ENCODE measurements around the gene STAB1.

The STAB1 gene

DNA sequence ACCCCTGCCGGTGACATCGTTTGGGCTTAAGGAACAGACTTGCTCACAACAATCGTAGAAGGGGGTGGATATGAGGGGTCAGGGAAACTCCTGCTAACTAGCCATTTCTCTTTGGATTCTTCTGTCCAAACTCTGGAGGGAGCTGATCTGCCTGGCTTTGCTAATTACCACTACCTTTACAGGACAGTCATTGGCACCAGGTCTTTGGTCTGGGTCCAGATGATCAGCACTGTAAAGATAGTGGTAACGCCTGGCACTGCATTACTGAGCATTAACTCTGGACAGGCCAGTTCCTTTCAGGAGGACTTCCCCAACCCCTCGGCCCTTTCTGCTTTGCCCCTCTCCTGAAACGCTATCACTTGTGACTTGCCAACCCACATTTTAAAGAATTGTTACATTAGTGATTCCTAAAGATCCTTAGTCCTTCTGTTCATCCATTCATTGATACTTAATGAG lies 42.1 kb downstream of the STAB1 start:
- Histone ChIP-seq H3F3A (ENCODE audit: control insufficient read depth, insufficient read depth) (peaks cover 15% of the 10 kb centered on the region), H3K27me3 (ENCODE audit: control insufficient read depth, low read length) (no peaks in the 10 kb centered on the region), H3K9me3 (ENCODE audit: control insufficient read depth, insufficient read depth, low read length) (no peaks in the 10 kb centered on the region), H3K4me3 (ENCODE audit: low read length) (peak overlapping the region; percentile 91), H3K79me2 (ENCODE audit: control insufficient read depth, low read length) (peaks cover 68% of the 10 kb centered on the region), H3K27ac (ENCODE audit: low read depth, low read length) (peak overlapping the region; percentile 45), H3K4me2 (ENCODE audit: low read length) (peak overlapping the region; percentile 92), H3K36me3 (ENCODE audit: control insufficient read depth, low read length) (peaks cover 48% of the 10 kb centered on the region), H3K4me1 (ENCODE audit: control insufficient read depth, low read length) (peaks cover 46% of the 10 kb centered on the region), H3K9me2 (replicated peaks; ENCODE audit: control insufficient read depth, low read length) (no peaks in the 10 kb centered on the region), H4K20me1 (ENCODE audit: control insufficient read depth, insufficient read depth, low read depth, low read length) (peaks cover 18% of the 10 kb centered on the region)
- TF ChIP-seq, protein P1, sequence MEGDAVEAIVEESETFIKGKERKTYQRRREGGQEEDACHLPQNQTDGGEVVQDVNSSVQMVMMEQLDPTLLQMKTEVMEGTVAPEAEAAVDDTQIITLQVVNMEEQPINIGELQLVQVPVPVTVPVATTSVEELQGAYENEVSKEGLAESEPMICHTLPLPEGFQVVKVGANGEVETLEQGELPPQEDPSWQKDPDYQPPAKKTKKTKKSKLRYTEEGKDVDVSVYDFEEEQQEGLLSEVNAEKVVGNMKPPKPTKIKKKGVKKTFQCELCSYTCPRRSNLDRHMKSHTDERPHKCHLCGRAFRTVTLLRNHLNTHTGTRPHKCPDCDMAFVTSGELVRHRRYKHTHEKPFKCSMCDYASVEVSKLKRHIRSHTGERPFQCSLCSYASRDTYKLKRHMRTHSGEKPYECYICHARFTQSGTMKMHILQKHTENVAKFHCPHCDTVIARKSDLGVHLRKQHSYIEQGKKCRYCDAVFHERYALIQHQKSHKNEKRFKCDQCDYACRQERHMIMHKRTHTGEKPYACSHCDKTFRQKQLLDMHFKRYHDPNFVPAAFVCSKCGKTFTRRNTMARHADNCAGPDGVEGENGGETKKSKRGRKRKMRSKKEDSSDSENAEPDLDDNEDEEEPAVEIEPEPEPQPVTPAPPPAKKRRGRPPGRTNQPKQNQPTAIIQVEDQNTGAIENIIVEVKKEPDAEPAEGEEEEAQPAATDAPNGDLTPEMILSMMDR (IDR thresholded peaks at IDR 0.05; ENCODE audit: low read depth, low read length, poor library complexity, severe bottlenecking) = no peak
- TF ChIP-seq EZH2phosphoT487 (IDR thresholded peaks at IDR 0.05; ENCODE audit: borderline replicate concordance, low read length) = no peak

DNA sequence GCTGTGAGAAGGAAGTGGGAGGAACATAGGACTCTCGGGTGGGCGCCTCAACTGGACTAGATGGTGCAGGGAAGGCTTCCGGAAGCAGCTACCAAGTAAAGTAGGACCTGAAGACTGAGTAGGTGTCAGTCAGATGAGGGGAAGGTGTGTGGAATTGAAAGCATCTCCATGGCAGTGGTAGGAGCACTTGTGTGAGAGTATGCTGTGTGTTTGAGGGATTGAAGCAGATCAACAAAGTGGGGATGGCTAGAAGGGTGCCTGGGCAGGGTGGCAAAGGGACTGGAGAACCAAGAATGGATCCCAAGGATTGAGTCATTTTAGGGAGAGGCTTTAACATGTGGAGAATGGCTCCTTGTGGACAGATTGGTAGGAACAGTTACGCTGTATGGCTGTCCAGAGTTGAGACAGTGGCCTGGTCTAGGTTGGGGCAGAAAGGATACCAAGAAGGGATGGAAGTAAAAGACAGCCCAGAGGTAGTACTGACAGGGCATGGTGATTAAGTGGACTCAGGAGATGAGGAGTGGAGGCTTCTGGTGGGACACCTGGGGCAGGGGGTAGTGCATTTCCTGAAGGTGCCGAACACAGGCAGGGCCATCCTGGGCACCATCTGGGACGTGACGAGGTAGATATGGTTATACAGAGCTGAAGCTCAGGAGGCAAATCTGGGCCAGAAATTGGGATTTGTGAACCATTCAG lies 42.7 kb downstream of the STAB1 start:
- peaks cover 44% of the 10 kb centered on the region for H3K36me3 ChIP-seq (ENCODE audit: control insufficient read depth, low read length)
- peaks cover 16% of the 10 kb centered on the region for H4K20me1 ChIP-seq (ENCODE audit: control insufficient read depth, insufficient read depth, low read depth, low read length)
- TF ChIP-seq, protein P1 (IDR thresholded peaks at IDR 0.05; ENCODE audit: low read depth, low read length, poor library complexity, severe bottlenecking) = no peak
- no peak for TF ChIP-seq EZH2phosphoT487 (IDR thresholded peaks at IDR 0.05; ENCODE audit: borderline replicate concordance, low read length)
- no peaks in the 10 kb centered on the region for H3K9me3 ChIP-seq (ENCODE audit: control insufficient read depth, insufficient read depth, low read length)
- peak overlapping the region; percentile 92 for H3K4me2 ChIP-seq (ENCODE audit: low read length)
- peaks cover 41% of the 10 kb centered on the region for H3K4me1 ChIP-seq (ENCODE audit: control insufficient read depth, low read length)
- no peaks in the 10 kb centered on the region for H3K9me2 ChIP-seq (replicated peaks; ENCODE audit: control insufficient read depth, low read length)
- peaks cover 63% of the 10 kb centered on the region for H3K79me2 ChIP-seq (ENCODE audit: control insufficient read depth, low read length)
- H3K27ac ChIP-seq (ENCODE audit: low read depth, low read length) = no peak overlapping the region
- peak overlapping the region; percentile 91 for H3K4me3 ChIP-seq (ENCODE audit: low read length)
- H3F3A ChIP-seq (ENCODE audit: control insufficient read depth, insufficient read depth) = peaks cover 15% of the 10 kb centered on the region
- H3K27me3 ChIP-seq (ENCODE audit: control insufficient read depth, low read length) = no peaks in the 10 kb centered on the region

DNA sequence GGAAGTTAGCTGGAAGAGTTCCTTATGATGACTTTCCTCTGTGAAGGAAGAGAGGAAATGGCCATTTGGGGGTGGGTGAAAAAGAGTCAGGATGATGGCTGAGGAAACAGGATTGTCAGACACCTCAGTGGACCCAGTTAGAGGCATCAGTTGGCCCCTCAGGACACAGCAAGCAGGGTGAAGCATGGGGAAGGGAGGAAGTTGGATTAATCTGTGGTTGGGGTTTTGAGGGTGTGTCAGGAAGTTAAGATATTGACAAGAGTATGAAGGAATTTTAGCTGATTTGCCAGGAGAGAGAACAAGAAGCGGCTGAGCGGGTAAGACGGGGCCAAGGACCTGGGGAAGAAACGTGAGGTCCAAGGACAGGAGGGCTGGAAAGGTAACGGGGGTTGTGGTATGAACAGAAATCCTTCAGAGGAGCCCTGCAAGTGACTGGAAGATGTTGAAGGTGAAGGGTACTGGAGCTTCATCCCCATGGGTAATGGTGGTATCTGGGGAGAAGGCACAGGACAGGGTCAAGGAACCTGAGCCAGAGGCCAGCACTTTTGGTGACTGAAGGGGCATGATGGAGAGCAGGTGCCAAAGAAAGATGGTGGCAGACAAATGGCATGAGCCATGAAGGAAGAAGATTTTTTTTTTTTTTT lies 44.0 kb downstream of the STAB1 start:
- Histone ChIP-seq H4K20me1 (ENCODE audit: control insufficient read depth, insufficient read depth, low read depth, low read length) (peaks cover 16% of the 10 kb centered on the region), H3K27ac (ENCODE audit: low read depth, low read length) (no peak overlapping the region), H3K4me1 (ENCODE audit: control insufficient read depth, low read length) (peaks cover 39% of the 10 kb centered on the region), H3K9me2 (replicated peaks; ENCODE audit: control insufficient read depth, low read length) (no peaks in the 10 kb centered on the region), H3K79me2 (ENCODE audit: control insufficient read depth, low read length) (peaks cover 63% of the 10 kb centered on the region), H3K9me3 (ENCODE audit: control insufficient read depth, insufficient read depth, low read length) (no peaks in the 10 kb centered on the region), H3K27me3 (ENCODE audit: control insufficient read depth, low read length) (no peaks in the 10 kb centered on the region), H3K36me3 (ENCODE audit: control insufficient read depth, low read length) (peaks cover 44% of the 10 kb centered on the region), H3F3A (ENCODE audit: control insufficient read depth, insufficient read depth) (peaks cover 15% of the 10 kb centered on the region), H3K4me3 (ENCODE audit: low read length) (peak overlapping the region; percentile 9), H3K4me2 (ENCODE audit: low read length) (peak overlapping the region; percentile 92)
- TF ChIP-seq, protein P1 (IDR thresholded peaks at IDR 0.05; ENCODE audit: low read depth, low read length, poor library complexity, severe bottlenecking) = no peak
- no peak for TF ChIP-seq EZH2phosphoT487 (IDR thresholded peaks at IDR 0.05; ENCODE audit: borderline replicate concordance, low read length)
